HUES64 (cell line): ENCODE data around the gene RBM33.

Experiments
- H3K27ac ChIP-seq: 2 replicates; pipeline ENCODE4 v1.7.0; 2013; ENCODE audit warnings: low read depth, low read length, inconsistent platforms
- H3K27me3 ChIP-seq: 2 replicates; pipeline ENCODE4 v1.6.1; 2013; ENCODE audit warnings: mild to moderate bottlenecking, low read length; ENCODE audit not compliant: insufficient read depth
- H3K36me3 ChIP-seq: 2 replicates; pipeline ENCODE4 v1.6.1; 2013; ENCODE audit warnings: mild to moderate bottlenecking, low read length; ENCODE audit not compliant: insufficient read depth
- H3K4me1 ChIP-seq: 2 replicates; pipeline ENCODE4 v1.6.1; 2013; ENCODE audit warnings: mild to moderate bottlenecking, low read length, moderate library complexity; ENCODE audit not compliant: insufficient read depth
- H3K4me3 ChIP-seq: 2 replicates; pipeline ENCODE4 v1.5.1; 2013; ENCODE audit warnings: mild to moderate bottlenecking, low read length, moderate library complexity
- H3K9ac ChIP-seq: 2 replicates; pipeline ENCODE4 v1.6.1; 2013; ENCODE audit warnings: mild to moderate bottlenecking, low read depth, low read length
- H3K9me3 ChIP-seq: 2 replicates; pipeline ENCODE4 v1.6.1; 2013; ENCODE audit warnings: low read depth, low read length; ENCODE audit not compliant: insufficient read depth
- WGBS: fragments of 150-250, 120-280 bp; methylation state at CpG from one replicate; pipeline ENCODE4 v1.1.7; 2013; ENCODE audit warnings: missing lambda C conversion rate; 5-methylcytosine and 5-hydroxymethylcytosine counted together

RBM33 gene

DNA sequence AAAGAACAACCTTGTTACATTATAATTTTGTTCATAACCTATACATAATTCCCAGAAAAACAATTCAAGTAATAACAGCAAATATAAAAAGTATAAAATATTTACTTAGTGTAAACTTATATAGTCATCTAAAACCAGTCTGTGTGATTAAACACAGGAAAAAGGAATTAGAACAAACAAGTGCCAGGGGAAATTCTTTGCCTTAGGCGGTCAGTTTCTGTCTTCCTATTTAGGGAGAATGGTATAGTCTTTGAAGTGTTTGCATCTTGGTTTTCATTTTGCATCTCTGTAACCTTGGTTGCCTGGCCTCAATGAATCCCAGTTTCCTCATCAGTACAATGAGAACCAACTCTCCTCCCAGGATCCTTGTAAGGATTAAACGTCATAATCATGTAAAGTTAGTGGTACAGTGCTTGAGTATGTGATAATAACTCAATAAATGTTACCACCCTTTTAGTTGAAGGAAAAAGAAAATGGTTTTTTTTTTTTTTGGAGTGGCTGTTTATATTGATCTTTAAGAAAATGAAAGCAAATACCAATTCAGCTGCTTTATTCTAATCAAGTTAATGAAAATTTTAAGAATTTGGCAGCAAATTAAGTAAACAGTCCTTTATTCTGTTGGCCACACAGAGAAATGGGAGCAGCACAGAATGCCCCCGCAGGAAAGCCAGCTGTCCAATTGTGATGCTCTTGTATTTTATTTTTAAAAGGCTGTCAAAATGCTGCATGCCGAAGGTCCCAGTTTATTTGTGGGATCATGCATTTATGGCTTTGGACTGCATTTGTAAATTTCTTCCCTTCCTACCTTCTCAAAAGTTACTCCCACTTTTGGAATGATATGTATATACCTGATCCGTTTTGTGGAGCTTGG, 106.0 kb downstream of the RBM33 start:
- WGBS = 94% methylated on average over 3 of the region's 5 CpGs
- H3K9me3 ChIP-seq = no peaks in the 10 kb centered on the region
- peaks cover 25% of the 10 kb centered on the region for H3K36me3 ChIP-seq
- H3K27ac ChIP-seq = no peak overlapping the region
- H3K27me3 ChIP-seq = no peaks in the 10 kb centered on the region
- H3K4me1 ChIP-seq = peaks cover 19% of the 10 kb centered on the region
- H3K4me3 ChIP-seq = no peak overlapping the region
- H3K9ac ChIP-seq = no peak overlapping the region

DNA sequence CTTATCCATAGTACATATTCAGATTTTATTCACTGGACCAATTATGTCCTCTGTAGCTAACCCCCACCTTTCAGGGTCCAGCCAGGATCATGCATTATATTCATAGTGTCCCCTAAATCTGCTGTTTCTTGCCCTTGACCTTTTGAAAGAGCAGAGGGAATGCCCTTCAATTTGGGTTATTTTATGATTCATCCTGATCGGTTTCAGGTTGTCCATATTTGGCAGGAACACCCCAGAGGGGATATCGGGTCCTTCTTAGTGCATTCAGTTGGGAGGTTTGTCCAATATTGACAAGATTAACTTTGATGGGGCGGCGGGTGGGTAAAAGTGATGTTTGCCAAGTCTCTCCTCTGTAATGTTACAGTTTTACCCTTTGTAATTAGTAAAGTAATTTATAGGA, 106.9 kb downstream of the RBM33 start:
- Histone ChIP-seq H3K27ac (no peak overlapping the region), H3K36me3 (peaks cover 16% of the 10 kb centered on the region), H3K9ac (no peak overlapping the region), H3K4me3 (no peak overlapping the region), H3K9me3 (0 out of 2 replicates have a peak, but pooled peaks cover under 1% of the 10 kb centered on the region), H3K4me1 (peaks cover 19% of the 10 kb centered on the region), H3K27me3 (no peaks in the 10 kb centered on the region)
- WGBS = 91% methylated on average over 4 of the region's 4 CpGs

DNA sequence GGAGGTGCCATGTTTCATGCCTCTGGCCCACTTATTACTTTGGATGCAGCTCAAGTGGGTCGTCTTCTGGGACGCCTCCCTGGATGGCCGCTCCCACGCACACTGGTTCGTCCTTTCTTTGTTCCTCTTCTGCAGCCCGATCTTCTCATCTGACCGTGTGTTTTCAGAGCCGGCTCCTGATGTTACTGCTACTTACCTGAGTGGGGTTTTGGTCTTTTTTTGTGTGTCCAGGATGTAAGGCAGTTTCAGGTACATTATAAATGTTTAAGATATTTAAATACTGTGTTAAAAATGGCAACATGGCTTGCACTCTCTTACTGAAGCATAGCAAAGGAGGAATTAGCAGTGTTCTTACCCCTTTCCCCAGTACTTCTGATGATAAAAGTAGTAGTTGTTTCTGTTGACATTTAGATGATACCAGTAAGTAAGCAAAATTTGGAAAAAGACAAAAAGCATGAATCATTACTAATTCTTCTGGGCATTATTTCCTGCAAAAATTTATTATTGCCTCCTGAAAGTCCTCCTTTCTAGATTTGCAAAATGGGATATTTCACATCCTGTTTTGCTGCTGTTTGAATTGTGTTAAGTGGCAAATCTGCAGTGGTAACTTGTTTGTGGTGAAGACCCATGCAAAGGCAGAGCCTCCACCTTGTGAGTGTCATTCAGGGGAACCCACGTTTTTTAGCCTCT, 108.4 kb downstream of the RBM33 start:
- Histone ChIP-seq H3K9ac (no peak overlapping the region), H3K4me3 (no peak overlapping the region), H3K9me3 (peaks cover 9% of the 10 kb centered on the region; the same call in 1 of the 2 replicates), H3K4me1 (peaks cover 19% of the 10 kb centered on the region), H3K36me3 (peaks cover 12% of the 10 kb centered on the region; the same call in 1 of the 2 replicates), H3K27ac (no peak overlapping the region), H3K27me3 (no peaks in the 10 kb centered on the region)
- 94% methylated on average over 9 of the region's 9 CpGs for WGBS

GRCh38 chr7:155753446-155753965, 109.0 kb downstream of the RBM33 start:
- Histone ChIP-seq H3K9ac (no peak overlapping the region), H3K4me3 (no peak overlapping the region), H3K9me3 (peaks cover 9% of the 10 kb centered on the region; the same call in 1 of the 2 replicates), H3K27me3 (no peaks in the 10 kb centered on the region), H3K36me3 (peaks cover 9% of the 10 kb centered on the region), H3K4me1 (peaks cover 19% of the 10 kb centered on the region), H3K27ac (no peak overlapping the region)
- WGBS = 91% methylated on average over 10 of the region's 10 CpGs

- Histone ChIP-seq H3K4me1 (peaks cover 16% of the 10 kb centered on the region; the same call in 1 of the 2 replicates), H3K9ac (no peak overlapping the region), H3K9me3 (peaks cover 9% of the 10 kb centered on the region; the same call in 1 of the 2 replicates), H3K27ac (no peak overlapping the region), H3K4me3 (no peak overlapping the region), H3K27me3 (no peaks in the 10 kb centered on the region), H3K36me3 (peaks cover 13% of the 10 kb centered on the region)
Measured at GRCh38 chr7:155754165-155754564, 109.7 kb downstream of the RBM33 start.

- Histone ChIP-seq H3K27me3 (no peaks in the 10 kb centered on the region), H3K9ac (no peak overlapping the region), H3K27ac (no peak overlapping the region), H3K36me3 (peaks cover 17% of the 10 kb centered on the region), H3K9me3 (peaks cover 9% of the 10 kb centered on the region; the same call in 1 of the 2 replicates), H3K4me1 (peaks cover 13% of the 10 kb centered on the region; the same call in 1 of the 2 replicates), H3K4me3 (no peak overlapping the region)
- 88% methylated on average over 3 of the region's 3 CpGs for WGBS
Measured at GRCh38 chr7:155755026-155755425, 110.6 kb downstream of the RBM33 start.

- Histone ChIP-seq H3K27me3 (no peaks in the 10 kb centered on the region), H3K9me3 (peaks cover 9% of the 10 kb centered on the region; the same call in 1 of the 2 replicates), H3K9ac (no peak overlapping the region), H3K4me1 (peaks cover 11% of the 10 kb centered on the region; the same call in 1 of the 2 replicates), H3K27ac (no peak overlapping the region), H3K4me3 (no peak overlapping the region), H3K36me3 (peaks cover 18% of the 10 kb centered on the region)
- 93% methylated on average over 9 of the region's 9 CpGs for WGBS
Measured at GRCh38 chr7:155756322-155756721, 111.9 kb downstream of the RBM33 start.

- Histone ChIP-seq H3K4me1 (peaks cover 22% of the 10 kb centered on the region), H3K27me3 (no peaks in the 10 kb centered on the region), H3K9me3 (peaks cover 9% of the 10 kb centered on the region; the same call in 1 of the 2 replicates), H3K36me3 (peaks cover 18% of the 10 kb centered on the region), H3K27ac (no peak overlapping the region; the same call in 1 of the 2 replicates), H3K4me3 (no peak overlapping the region), H3K9ac (no peak overlapping the region)
- 56% methylated on average over 10 of the region's 10 CpGs for WGBS
Measured at GRCh38 chr7:155758348-155758747, 113.9 kb downstream of the RBM33 start.

- Histone ChIP-seq H3K9ac (no peak overlapping the region), H3K36me3 (peaks cover 29% of the 10 kb centered on the region), H3K4me3 (no peak overlapping the region), H3K4me1 (peaks cover 19% of the 10 kb centered on the region), H3K27ac (no peak overlapping the region), H3K9me3 (peaks cover 9% of the 10 kb centered on the region; the same call in 1 of the 2 replicates), H3K27me3 (no peaks in the 10 kb centered on the region)
- WGBS = 97% methylated on average over 9 of the region's 9 CpGs
Measured at GRCh38 chr7:155759740-155760430, 115.4 kb downstream of the RBM33 start.

DNA sequence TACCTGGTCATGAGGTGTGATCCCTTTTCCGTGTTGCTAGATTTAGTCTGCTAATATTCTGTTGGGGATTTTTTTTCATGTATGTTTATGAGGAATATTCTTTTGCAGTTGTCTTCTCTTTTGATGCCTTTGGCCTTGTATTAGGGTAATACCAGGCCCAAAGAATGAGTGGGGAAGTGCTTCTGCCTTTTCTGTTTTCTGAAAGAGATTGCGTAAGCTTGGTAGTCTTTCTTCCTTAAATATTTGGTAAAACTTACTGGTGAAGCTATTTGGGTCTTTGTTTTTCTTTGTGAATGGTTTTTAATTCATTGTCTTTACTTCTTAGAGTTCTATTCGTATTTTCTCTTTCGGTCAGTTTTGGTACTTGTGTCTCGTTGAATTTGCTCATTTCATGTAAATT, 116.7 kb downstream of the RBM33 start:
- 93% methylated on average over 5 of the region's 5 CpGs for WGBS
- Histone ChIP-seq H3K9ac (no peak overlapping the region), H3K27me3 (no peaks in the 10 kb centered on the region)

More for the DNA sequence above, 116.7 kb downstream of the RBM33 start:
- Histone ChIP-seq H3K27ac (no peak overlapping the region), H3K9me3 (peaks cover 9% of the 10 kb centered on the region; the same call in 1 of the 2 replicates), H3K4me1 (peaks cover 19% of the 10 kb centered on the region), H3K4me3 (no peak overlapping the region), H3K36me3 (peaks cover 42% of the 10 kb centered on the region)
